Kidney capillary endothelial cell (primary cell): ENCODE measurements around the gene PCNT.

Source experiments
- DNase-seq: peaks from one replicate; pipeline ENCODE4 v3.0.0-alpha.2; 2018; ENCODE audit warnings: low spot score

The PCNT gene

GRCh38 chr21:46323710-46324389 lies at the start of gene PCNT, which contains the start of gene C21orf58:
PCNT (plus strand) TSS chr21:46324156; CDS start chr21:46324229, 73 bp downstream.
C21orf58 (minus strand) TSS chr21:46323870; CDS start chr21:46322738, 1,132 bp downstream.
- DNase-seq: peak; percentile 95

- DNase-seq: no peak
Measured at GRCh38 chr21:46274797-46275390, 49.1 kb upstream of the PCNT start.

GRCh38 chr21:46284077-46284644 lies 39.8 kb upstream of the PCNT start:
- DNase-seq: peak; percentile 44

- DNase-seq: no peak
Measured at GRCh38 chr21:46284733-46285132, 39.2 kb upstream of the PCNT start.

GRCh38 chr21:46285206-46285661 lies 38.7 kb upstream of the PCNT start, which contains the start of gene MCM3AP:
MCM3AP (minus strand) TSS chr21:46285611; CDS start chr21:46285286, 325 bp downstream.
- DNase-seq: no peak

GRCh38 chr21:46285761-46286647 lies 38.0 kb upstream of the PCNT start, which contains the start of gene YBEY:
YBEY (plus strand) TSS chr21:46286342; CDS start chr21:46286914, 572 bp downstream.
- peak; percentile 76 for DNase-seq

- peak; percentile 62 for DNase-seq
Measured at GRCh38 chr21:46286648-46287002, 37.3 kb upstream of the PCNT start.

GRCh38 chr21:46287541-46287940 lies 36.4 kb upstream of the PCNT start:
- DNase-seq: no peak

- no peak for DNase-seq
Measured at GRCh38 chr21:46289655-46290179, 34.2 kb upstream of the PCNT start.

GRCh38 chr21:46291561-46291960 lies 32.4 kb upstream of the PCNT start:
- DNase-seq: no peak

- DNase-seq: no peak
Measured at GRCh38 chr21:46294647-46295176, 29.2 kb upstream of the PCNT start.

GRCh38 chr21:46295177-46295770 lies 28.7 kb upstream of the PCNT start:
- no peak for DNase-seq

GRCh38 chr21:46295996-46296752 lies 27.8 kb upstream of the PCNT start:
- no peak for DNase-seq

GRCh38 chr21:46297338-46298271 lies 26.4 kb upstream of the PCNT start:
- DNase-seq: no peak

- DNase-seq: no peak
Measured at GRCh38 chr21:46299167-46299566, 24.8 kb upstream of the PCNT start.

GRCh38 chr21:46301759-46302158 lies 22.2 kb upstream of the PCNT start:
- no peak for DNase-seq

GRCh38 chr21:46304437-46304836 lies 19.5 kb upstream of the PCNT start:
- DNase-seq: no peak

- no peak for DNase-seq
Measured at GRCh38 chr21:46304955-46305354, 19.0 kb upstream of the PCNT start.

- no peak for DNase-seq
Measured at GRCh38 chr21:46307625-46308024, 16.3 kb upstream of the PCNT start.
